ENCODE measurements around the gene EML6.

DNA sequence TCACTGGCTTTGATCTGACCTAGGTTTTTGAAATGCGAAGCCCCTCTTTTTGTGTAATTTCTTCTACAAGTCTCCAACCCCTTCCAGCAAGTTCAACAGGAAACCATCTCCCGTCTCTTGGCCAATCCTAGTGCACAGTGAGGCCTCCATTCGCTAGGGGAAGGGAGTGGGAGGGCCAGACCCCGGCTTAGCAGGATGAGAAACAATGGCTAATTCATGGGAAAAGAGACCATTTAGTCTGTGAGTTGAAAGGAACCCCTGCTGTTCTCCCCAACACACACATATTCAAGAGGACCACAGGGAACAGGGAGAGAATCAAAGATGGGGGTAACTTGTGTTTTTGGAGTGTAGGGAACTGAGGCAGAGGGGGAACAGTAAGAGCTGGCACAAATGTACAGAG lies 243.8 kb downstream of the EML6 start:
- TF ChIP-seq, protein P1, sequence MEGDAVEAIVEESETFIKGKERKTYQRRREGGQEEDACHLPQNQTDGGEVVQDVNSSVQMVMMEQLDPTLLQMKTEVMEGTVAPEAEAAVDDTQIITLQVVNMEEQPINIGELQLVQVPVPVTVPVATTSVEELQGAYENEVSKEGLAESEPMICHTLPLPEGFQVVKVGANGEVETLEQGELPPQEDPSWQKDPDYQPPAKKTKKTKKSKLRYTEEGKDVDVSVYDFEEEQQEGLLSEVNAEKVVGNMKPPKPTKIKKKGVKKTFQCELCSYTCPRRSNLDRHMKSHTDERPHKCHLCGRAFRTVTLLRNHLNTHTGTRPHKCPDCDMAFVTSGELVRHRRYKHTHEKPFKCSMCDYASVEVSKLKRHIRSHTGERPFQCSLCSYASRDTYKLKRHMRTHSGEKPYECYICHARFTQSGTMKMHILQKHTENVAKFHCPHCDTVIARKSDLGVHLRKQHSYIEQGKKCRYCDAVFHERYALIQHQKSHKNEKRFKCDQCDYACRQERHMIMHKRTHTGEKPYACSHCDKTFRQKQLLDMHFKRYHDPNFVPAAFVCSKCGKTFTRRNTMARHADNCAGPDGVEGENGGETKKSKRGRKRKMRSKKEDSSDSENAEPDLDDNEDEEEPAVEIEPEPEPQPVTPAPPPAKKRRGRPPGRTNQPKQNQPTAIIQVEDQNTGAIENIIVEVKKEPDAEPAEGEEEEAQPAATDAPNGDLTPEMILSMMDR (IDR thresholded peaks at IDR 0.05), result no peak
- no peak for TF ChIP-seq POLR2A (IDR thresholded peaks at IDR 0.05)
